H9 (cell line): Measurements from ENCODE around the gene RO60. TPM values are rescaled to one million over a fixed set of nuclear protein-coding genes. Genes with fewer than 3 reads are reported as not detected.

Experiments
- DNase-seq: peaks from one replicate; pipeline ENCODE4 v3.0.0-alpha.2; 2017
- H2AFZ ChIP-seq: one replicate; pipeline ENCODE4 v1.6.1; 2013; ENCODE audit warnings: mild to moderate bottlenecking, low read length, control low read depth, moderate library complexity
- H2AK5ac ChIP-seq: 2 replicates; pipeline ENCODE4 v1.6.1; 2013; ENCODE audit warnings: low read length, control low read depth, mixed read lengths; ENCODE audit not compliant: insufficient read length
- H2BK120ac ChIP-seq: one replicate; pipeline ENCODE4 v1.6.1; 2013; ENCODE audit warnings: low read depth, mild to moderate bottlenecking, low read length, control low read depth, inconsistent platforms; ENCODE audit not compliant: poor library complexity, severe bottlenecking
- H2BK12ac ChIP-seq: 2 replicates; pipeline ENCODE4 v1.6.1; 2013; ENCODE audit warnings: low read length, control low read depth, mixed read lengths, low read depth; ENCODE audit not compliant: insufficient read length
- H2BK15ac ChIP-seq: 2 replicates; pipeline ENCODE4 v1.6.1; 2013; ENCODE audit warnings: low read depth, low read length, control low read depth
- H2BK20ac ChIP-seq: one replicate; pipeline ENCODE4 v1.6.1; 2013; ENCODE audit warnings: low read depth, mild to moderate bottlenecking, low read length, control low read depth, inconsistent platforms; ENCODE audit not compliant: poor library complexity, severe bottlenecking
- H2BK5ac ChIP-seq: 2 replicates; pipeline ENCODE4 v1.6.1; 2013; ENCODE audit warnings: low read length, control low read depth, mixed read lengths; ENCODE audit not compliant: insufficient read length
- H3K14ac ChIP-seq: 2 replicates; pipeline ENCODE4 v1.6.1; 2013; ENCODE audit warnings: low read length, control low read depth; ENCODE audit not compliant: insufficient read depth
- H3K18ac ChIP-seq: 2 replicates; pipeline ENCODE4 v1.6.1; 2013; ENCODE audit warnings: low read depth, mild to moderate bottlenecking, mixed read lengths, low read length, control low read depth; ENCODE audit not compliant: insufficient read length
- H3K23ac ChIP-seq: 2 replicates; pipeline ENCODE4 v1.6.1; 2013; ENCODE audit warnings: low read length, control low read depth, mixed read lengths, low read depth; ENCODE audit not compliant: insufficient read length
- H3K23me2 ChIP-seq: 2 replicates; pipeline ENCODE4 v1.6.1; 2013; ENCODE audit warnings: low read depth, mild to moderate bottlenecking, mixed read lengths, low read length, control low read depth; ENCODE audit not compliant: insufficient read length, poor library complexity, severe bottlenecking
- H3K27ac ChIP-seq: 2 replicates; pipeline ENCODE4 v1.5.1; 2013; ENCODE audit warnings: low read length, control low read depth, mixed read lengths, low read depth; ENCODE audit not compliant: insufficient read length
- H3K27me3 ChIP-seq: 2 replicates; pipeline ENCODE4 v1.6.1; 2013; ENCODE audit warnings: low read length, control low read depth, inconsistent platforms; ENCODE audit not compliant: insufficient read depth
- H3K4ac ChIP-seq: 2 replicates; pipeline ENCODE4 v1.6.1; 2013; ENCODE audit warnings: low read depth, mild to moderate bottlenecking, control low read depth, inconsistent platforms, low read length, moderate library complexity
- H3K4me1 ChIP-seq: 2 replicates; pipeline ENCODE4 v1.6.1; 2013; ENCODE audit warnings: low read length, control low read depth, inconsistent platforms; ENCODE audit not compliant: insufficient read depth
- H3K4me2 ChIP-seq: 2 replicates; pipeline ENCODE4 v1.6.1; 2013; ENCODE audit warnings: low read length, control low read depth, mixed read lengths; ENCODE audit not compliant: insufficient read length, insufficient read depth
- H3K56ac ChIP-seq: 2 replicates; pipeline ENCODE4 v1.6.1; 2013; ENCODE audit warnings: low read depth, mild to moderate bottlenecking, mixed read lengths, low read length, control low read depth; ENCODE audit not compliant: insufficient read length
- H3K79me1 ChIP-seq: 2 replicates; pipeline ENCODE4 v1.6.1; 2013; ENCODE audit warnings: low read depth, mild to moderate bottlenecking, moderate library complexity, low read length, control low read depth, inconsistent platforms; ENCODE audit not compliant: insufficient read depth, poor library complexity, severe bottlenecking
- H3K79me2 ChIP-seq: 2 replicates; pipeline ENCODE4 v1.6.1; 2013; ENCODE audit warnings: low read length, control low read depth, inconsistent platforms; ENCODE audit not compliant: insufficient read depth
- H3K9ac ChIP-seq: 2 replicates; pipeline ENCODE4 v1.6.1; 2013; ENCODE audit warnings: low read length, control low read depth, mixed read lengths; ENCODE audit not compliant: insufficient read length; ENCODE audit errors: extremely low read depth
- H3K9me3 ChIP-seq: one replicate; pipeline ENCODE4 v1.6.1; 2013; ENCODE audit warnings: low read depth, low read length, inconsistent platforms; ENCODE audit not compliant: control insufficient read depth
- H3T11ph ChIP-seq: one replicate; pipeline ENCODE4 v1.6.1; 2013; ENCODE audit warnings: mild to moderate bottlenecking, low read length, control low read depth, inconsistent platforms
- H4K20me1 ChIP-seq: one replicate; pipeline ENCODE4 v1.6.1; 2013; ENCODE audit not compliant: control insufficient read depth, insufficient read length, insufficient read depth
- H4K5ac ChIP-seq: 2 replicates; pipeline ENCODE4 v1.6.1; 2013; ENCODE audit warnings: low read depth, mild to moderate bottlenecking, mixed read lengths, low read length, control low read depth; ENCODE audit not compliant: insufficient read length
- H4K8ac ChIP-seq: replicated peaks from 2 replicates; pipeline ENCODE4 v1.6.1; 2013; ENCODE audit warnings: low read length, control low read depth, mixed read lengths, low read depth; ENCODE audit not compliant: insufficient read length
- H4K91ac ChIP-seq: 2 replicates; pipeline ENCODE4 v1.6.1; 2013; ENCODE audit warnings: low read depth, mild to moderate bottlenecking, moderate library complexity, mixed read lengths, low read length, control low read depth; ENCODE audit not compliant: insufficient read length
- H3K27ac Mint-ChIP-seq, 3 experiments: 2 replicates in 2 of 3; 3 replicates in 1 of 3; pipeline ENCODE4 v1.8.0; 2020 to 2021; ENCODE audit warnings: mixed read lengths in 3 of 3, mild to moderate bottlenecking in 1 of 3, moderate library complexity in 1 of 3
- H3K27me3 Mint-ChIP-seq: 2 replicates; pipeline ENCODE4 v1.8.0; 2021; ENCODE audit warnings: low read depth, mild to moderate bottlenecking, moderate library complexity, mixed read lengths
- H3K36me3 Mint-ChIP-seq, 3 experiments: 2 replicates in 2 of 3; 3 replicates in 1 of 3; pipeline ENCODE4 v1.8.0; 2020 to 2021; ENCODE audit warnings: low read depth in 3 of 3, mixed read lengths in 3 of 3; ENCODE audit not compliant: insufficient read depth in 1 of 3
- H3K4me1 Mint-ChIP-seq, 2 experiments: 2 replicates each; pipeline ENCODE4 v1.8.0; 2020; ENCODE audit warnings: mixed read lengths in 2 of 2
- H3K4me3 Mint-ChIP-seq, 2 experiments: 2 replicates in 1 of 2; 3 replicates in 1 of 2; pipeline ENCODE4 v1.8.0; 2020 to 2021; ENCODE audit warnings: mild to moderate bottlenecking in 2 of 2, mixed read lengths in 2 of 2, moderate library complexity in 1 of 2
- H3K9me3 Mint-ChIP-seq, 2 experiments: 2 replicates in 1 of 2; 3 replicates in 1 of 2; pipeline ENCODE4 v1.8.0; 2020; ENCODE audit warnings: mild to moderate bottlenecking in 2 of 2, mixed read lengths in 2 of 2, moderate library complexity in 1 of 2
- WGBS: extraction: QIAGEN DNeasy Blood & Tissue Kit; methylation state at CpG from one replicate; pipeline ENCODE4 v1.1.7; 2013; ENCODE audit warnings: missing lambda C conversion rate, low lambda C conversion rate, mixed read lengths; ENCODE audit not compliant: insufficient read length; ENCODE audit errors: extremely low coverage; 5-methylcytosine and 5-hydroxymethylcytosine counted together
- total RNA-seq: library from RNA; stranded (reverse); gene quantifications from 2 replicates; pipeline ENCODE4 v1.2.1, GENCODE V29; 2021
- TF ChIP-seq, protein P1 (sequence below): fragments of 200-600 bp; sonication (generic); conservative IDR thresholded peaks from 3 replicates; pipeline ENCODE4 v1.8.0; 2021; ENCODE audit warnings: antibody characterized with exemption, mild to moderate bottlenecking

The RO60 gene
- total RNA-seq, 1 experiment from 2014 or later, result 84.7 TPM

- Mint-ChIP-seq H3K36me3 (peaks cover 0 to 3% (median 0%) of the 10 kb centered on the region in 3 experiments; a peak in 1 of 7 replicates), H3K4me3 (no peak overlapping the region), H3K9me3 (no peaks in the 10 kb centered on the region), H3K4me1 (no peaks in the 10 kb centered on the region), H3K27me3 (no peaks in the 10 kb centered on the region), H3K27ac (no peak overlapping the region)
- no peak for DNase-seq
- Histone ChIP-seq H3K4me1 (no peaks in the 10 kb centered on the region), H3K27me3 (no peaks in the 10 kb centered on the region), H3K14ac (no peak overlapping the region), H4K5ac (no peak overlapping the region), H3T11ph (no peak overlapping the region), H3K79me2 (no peaks in the 10 kb centered on the region), H3K18ac (no peak overlapping the region), H2BK15ac (no peak overlapping the region), H2BK20ac (no peak overlapping the region), H2BK120ac (no peak overlapping the region), H2BK5ac (no peak overlapping the region), H3K23ac (no peak overlapping the region), H3K9me3 (no peaks in the 10 kb centered on the region), H3K27ac (no peak overlapping the region), H3K56ac (no peak overlapping the region), H3K79me1 (no peaks in the 10 kb centered on the region), H4K20me1 (no peaks in the 10 kb centered on the region), H4K91ac (no peak overlapping the region), H3K4me2 (no peak overlapping the region), H3K23me2 (no peaks in the 10 kb centered on the region), H3K4ac (no peak overlapping the region), H4K8ac (no peak overlapping the region), H2AFZ (no peak overlapping the region), H3K9ac (no peak overlapping the region), H2AK5ac (no peak overlapping the region), H2BK12ac (no peak overlapping the region)
- no CpG with 5 or more reads among the region's 7 CpGs for WGBS
- TF ChIP-seq, protein P1, sequence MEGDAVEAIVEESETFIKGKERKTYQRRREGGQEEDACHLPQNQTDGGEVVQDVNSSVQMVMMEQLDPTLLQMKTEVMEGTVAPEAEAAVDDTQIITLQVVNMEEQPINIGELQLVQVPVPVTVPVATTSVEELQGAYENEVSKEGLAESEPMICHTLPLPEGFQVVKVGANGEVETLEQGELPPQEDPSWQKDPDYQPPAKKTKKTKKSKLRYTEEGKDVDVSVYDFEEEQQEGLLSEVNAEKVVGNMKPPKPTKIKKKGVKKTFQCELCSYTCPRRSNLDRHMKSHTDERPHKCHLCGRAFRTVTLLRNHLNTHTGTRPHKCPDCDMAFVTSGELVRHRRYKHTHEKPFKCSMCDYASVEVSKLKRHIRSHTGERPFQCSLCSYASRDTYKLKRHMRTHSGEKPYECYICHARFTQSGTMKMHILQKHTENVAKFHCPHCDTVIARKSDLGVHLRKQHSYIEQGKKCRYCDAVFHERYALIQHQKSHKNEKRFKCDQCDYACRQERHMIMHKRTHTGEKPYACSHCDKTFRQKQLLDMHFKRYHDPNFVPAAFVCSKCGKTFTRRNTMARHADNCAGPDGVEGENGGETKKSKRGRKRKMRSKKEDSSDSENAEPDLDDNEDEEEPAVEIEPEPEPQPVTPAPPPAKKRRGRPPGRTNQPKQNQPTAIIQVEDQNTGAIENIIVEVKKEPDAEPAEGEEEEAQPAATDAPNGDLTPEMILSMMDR, result no peak
Observed at GRCh38 chr1:193013707-193014106, 45.7 kb upstream of the RO60 start.
